Prostate gland (tissue), 2 donors: ENCODE results near the gene ZC3HAV1. TPM values are rescaled to one million over a fixed set of nuclear protein-coding genes. Genes with fewer than 3 reads are reported as not detected.

Experiments used
- DNase-seq: peaks from one replicate; pipeline ENCODE4 v3.0.0-alpha.2; 2019; ENCODE audit warnings: low spot score
- H3K27ac ChIP-seq, 2 donors: fragments of 200-600 bp; sonication (generic); 2 replicates each; pipeline ENCODE4 v1.5.1; 2017 to 2019
- H3K27me3 ChIP-seq: fragments of 200-600 bp; sonication (generic); replicated peaks from 2 replicates; pipeline ENCODE4 v1.5.1; 2019; ENCODE audit not compliant: insufficient read depth
- H3K36me3 ChIP-seq, 2 donors: fragments of 200-600 bp; sonication (generic); 1 replicate in 1 of 2; 2 replicates in 1 of 2; pipeline versions ENCODE4 v1.5.1 to v1.8.1; 2017 to 2019
- H3K4me1 ChIP-seq: fragments of 200-600 bp; sonication (generic); replicated peaks from 2 replicates; pipeline ENCODE4 v1.5.1; 2019
- H3K4me3 ChIP-seq, 2 donors: fragments of 200-600 bp; sonication (generic); 2 replicates each; pipeline ENCODE4 v1.5.1; 2017 to 2019
- H3K9me3 ChIP-seq: fragments of 200-600 bp; sonication (generic); 2 replicates; pipeline ENCODE4 v1.5.1; 2017
- CTCF ChIP-seq, 4 experiments: fragments of 200-600 bp in 2 of 4; fragments of 450-650 bp in 2 of 4; sonication (generic) in 2 of 4; IDR thresholded peaks; 1 replicate in 3 of 4; 2 replicates in 1 of 4; pipeline ENCODE4 v1.5.1; 2016 to 2019; ENCODE audit warnings: antibody characterized with exemption in 4 of 4, mild to moderate bottlenecking in 2 of 4, moderate library complexity in 2 of 4
- POLR2A ChIP-seq: fragments of 450-650 bp; IDR thresholded peaks from one replicate; pipeline ENCODE4 v1.6.1; 2016; ENCODE audit warnings: antibody characterized with exemption, mild to moderate bottlenecking
- POLR2AphosphoS5 ChIP-seq: sonication (generic); formaldehyde crosslinking; IDR thresholded peaks from one replicate; pipeline ENCODE4 v1.6.1; 2017; ENCODE audit warnings: antibody characterized with exemption
- WGBS: methylation state at CpG from one replicate; pipeline ENCODE4 v1.1.5; 2018; 5-methylcytosine and 5-hydroxymethylcytosine counted together
- intact Hi-C: fragments of 100-400 bp; cut with DNase I; formaldehyde crosslinking; loops from one replicate; pipeline ENCODE4 v1.14.2; 2022
- total RNA-seq, 2 donors: library from RNA; depleted of rRNA; stranded (reverse); fragments of >200 nt; gene quantifications; one replicate each; pipeline ENCODE4 v1.1.0, GENCODE V29; 2016

ZC3HAV1 gene
- total RNA-seq, 2 donors from 2014 or later, result 41.2 to 47.9 TPM

GRCh38 chr7:139051655-139052054, 57.9 kb downstream of the ZC3HAV1 start:
- DNase-seq, result no peak
- Histone ChIP-seq H3K27me3 (no peaks in the 10 kb centered on the region), H3K4me1 (no peaks in the 10 kb centered on the region), H3K9me3 (no peaks in the 10 kb centered on the region), H3K4me3 (no peak overlapping the region), H3K36me3 (peaks cover 0 to 4% of the 10 kb centered on the region in 2 donors), H3K27ac (no peak overlapping the region)
- intact Hi-C loops, result no loop called here
- TF ChIP-seq CTCF (IDR thresholded peaks at IDR 0.05) (no peak), POLR2AphosphoS5 (no peak), POLR2A (no peak)

- intact Hi-C loops, result no loop called here
- Histone ChIP-seq H3K27me3 (no peaks in the 10 kb centered on the region), H3K27ac (no peak overlapping the region), H3K4me1 (no peaks in the 10 kb centered on the region), H3K9me3 (no peaks in the 10 kb centered on the region), H3K36me3 (peaks cover 0 to 4% of the 10 kb centered on the region in 2 donors), H3K4me3 (no peak overlapping the region)
- 86% methylated on average over 1 of the region's 1 CpG for WGBS
- DNase-seq, result no peak
- TF ChIP-seq POLR2AphosphoS5, result no peak
- TF ChIP-seq POLR2A, result no peak
- no peak for TF ChIP-seq CTCF (IDR thresholded peaks at IDR 0.05)
Measured at GRCh38 chr7:139049936-139050335, 59.6 kb downstream of the ZC3HAV1 start.

GRCh38 chr7:139049111-139049510, 60.4 kb downstream of the ZC3HAV1 start:
- no peak overlapping the region for H3K27ac ChIP-seq
- DNase-seq, result no peak
- intact Hi-C loops, result no loop called here
- H3K9me3 ChIP-seq, result no peaks in the 10 kb centered on the region
- 90% methylated on average over 7 of the region's 7 CpGs for WGBS
- no peaks in the 10 kb centered on the region for H3K4me1 ChIP-seq
- TF ChIP-seq POLR2AphosphoS5 (no peak), CTCF (IDR thresholded peaks at IDR 0.05) (no peak), POLR2A (no peak)
- no peaks in the 10 kb centered on the region for H3K36me3 ChIP-seq
- no peak overlapping the region for H3K4me3 ChIP-seq
- H3K27me3 ChIP-seq, result no peaks in the 10 kb centered on the region

- DNase-seq, result no peak
- Histone ChIP-seq H3K27ac (no peak overlapping the region), H3K9me3 (no peaks in the 10 kb centered on the region), H3K4me3 (no peak overlapping the region), H3K4me1 (no peaks in the 10 kb centered on the region), H3K36me3 (no peaks in the 10 kb centered on the region), H3K27me3 (no peaks in the 10 kb centered on the region)
- intact Hi-C loops, result no loop called here
- TF ChIP-seq CTCF (IDR thresholded peaks at IDR 0.05) (no peak), POLR2A (no peak), POLR2AphosphoS5 (no peak)
- 84% methylated on average over 3 of the region's 3 CpGs for WGBS
Measured at GRCh38 chr7:139047970-139048369, 61.5 kb downstream of the ZC3HAV1 start.

GRCh38 chr7:139046143-139046542, 63.4 kb downstream of the ZC3HAV1 start:
- Histone ChIP-seq H3K4me1 (no peaks in the 10 kb centered on the region), H3K9me3 (no peaks in the 10 kb centered on the region), H3K27ac (no peak overlapping the region), H3K4me3 (no peak overlapping the region), H3K36me3 (no peaks in the 10 kb centered on the region), H3K27me3 (no peaks in the 10 kb centered on the region)
- no peak for TF ChIP-seq CTCF (IDR thresholded peaks at IDR 0.05)
- no peak for TF ChIP-seq POLR2AphosphoS5
- no peak for TF ChIP-seq POLR2A
- 91% methylated on average over 6 of the region's 6 CpGs for WGBS
- DNase-seq, result no peak
- intact Hi-C loops, result no loop called here
